Dedifferentiated amniotic fluid mesenchymal stem cell (primary cell): ENCODE data around the gene GAPDHS.

ENCODE experiments used
- DNase-seq: peaks from one replicate; pipeline ENCODE4 v3.0.0-alpha.2; 2016; ENCODE audit errors: extremely low spot score

The GAPDHS gene

DNA sequence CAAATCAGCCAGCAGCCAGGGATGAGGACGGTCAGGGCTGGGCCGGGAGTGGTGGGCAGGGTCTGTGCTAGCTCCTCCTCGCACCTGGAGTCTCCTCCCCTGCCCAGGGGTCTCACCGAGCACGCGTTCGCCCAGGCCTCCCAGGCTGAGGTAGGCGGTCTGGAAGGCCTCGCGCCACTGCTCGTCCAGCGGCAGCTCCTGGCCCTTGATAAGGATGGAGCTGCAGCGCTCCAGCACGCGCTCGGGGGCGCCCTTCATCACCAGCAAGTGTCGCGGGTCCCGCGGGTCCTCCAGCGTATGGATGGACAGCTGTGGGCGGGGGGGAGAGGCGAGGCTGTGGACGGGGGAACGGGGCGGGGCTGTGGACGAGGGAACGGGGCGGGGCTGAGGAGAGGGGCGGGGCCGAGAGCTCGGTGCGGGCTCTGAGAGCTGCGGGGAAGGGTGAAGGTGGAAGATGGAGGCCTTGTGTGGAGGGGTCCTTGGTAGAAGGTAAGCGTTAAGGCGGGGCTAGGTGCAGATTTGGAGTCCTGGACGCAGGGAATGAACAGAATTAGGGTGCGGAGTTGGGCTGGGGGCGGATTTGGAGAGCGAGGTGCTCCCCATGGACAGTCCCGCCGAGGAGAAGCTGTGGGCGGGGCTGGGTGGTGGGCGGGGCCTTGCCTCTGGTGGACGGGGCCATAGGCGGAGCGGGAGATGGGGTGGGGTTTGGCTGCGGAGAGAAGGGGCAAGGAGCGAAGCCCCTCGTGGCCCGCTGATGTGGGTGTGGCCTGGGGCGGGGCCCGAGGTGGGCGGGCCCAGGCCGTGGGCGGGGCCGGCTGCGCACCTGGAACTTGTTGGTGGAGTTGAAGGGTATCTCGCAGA is 24.5 kb downstream of the GAPDHS start:
- no peak for DNase-seq

DNA sequence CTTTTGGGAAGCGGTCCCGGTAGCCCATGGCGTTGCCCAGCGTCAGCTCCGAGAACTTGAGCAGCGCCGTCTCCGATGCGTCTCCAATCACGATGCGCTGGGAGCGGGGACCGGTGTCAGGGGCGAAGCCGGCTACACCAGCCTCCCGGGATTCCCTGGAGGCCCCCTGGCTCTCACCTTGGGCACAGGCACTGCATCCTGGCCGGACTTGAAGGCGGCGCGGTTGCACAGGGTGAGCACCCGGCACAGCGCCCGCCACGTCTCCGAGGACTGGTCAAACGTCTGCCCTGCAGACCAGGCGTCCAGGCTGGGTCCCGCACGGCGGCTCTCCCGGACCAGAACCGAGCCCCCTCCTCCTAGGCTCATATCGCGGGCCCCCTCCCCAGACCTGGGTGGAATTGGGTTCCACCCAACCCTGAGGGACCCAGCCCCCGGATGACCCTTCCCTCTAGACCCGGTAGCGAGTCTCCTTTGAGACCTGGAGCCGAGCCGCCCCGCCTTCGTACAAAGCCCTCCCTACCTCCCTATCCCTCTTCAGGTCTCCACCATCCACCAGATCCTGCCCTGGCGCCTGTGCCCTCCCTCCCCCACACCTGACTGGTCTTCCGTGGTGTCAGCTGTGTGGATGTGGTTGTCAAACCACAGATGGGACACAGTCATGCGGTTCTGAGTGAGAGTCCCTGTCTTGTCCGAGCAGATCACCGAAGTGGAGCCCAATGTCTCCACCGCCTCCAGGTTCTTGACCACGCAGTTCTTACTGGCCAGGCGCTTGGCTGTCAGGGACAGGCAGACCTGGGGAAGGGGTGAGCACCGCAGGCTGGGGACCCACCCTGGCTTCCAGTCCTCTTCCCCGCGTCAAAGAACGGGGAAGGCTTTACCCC is 25.4 kb downstream of the GAPDHS start:
- no peak for DNase-seq

DNA sequence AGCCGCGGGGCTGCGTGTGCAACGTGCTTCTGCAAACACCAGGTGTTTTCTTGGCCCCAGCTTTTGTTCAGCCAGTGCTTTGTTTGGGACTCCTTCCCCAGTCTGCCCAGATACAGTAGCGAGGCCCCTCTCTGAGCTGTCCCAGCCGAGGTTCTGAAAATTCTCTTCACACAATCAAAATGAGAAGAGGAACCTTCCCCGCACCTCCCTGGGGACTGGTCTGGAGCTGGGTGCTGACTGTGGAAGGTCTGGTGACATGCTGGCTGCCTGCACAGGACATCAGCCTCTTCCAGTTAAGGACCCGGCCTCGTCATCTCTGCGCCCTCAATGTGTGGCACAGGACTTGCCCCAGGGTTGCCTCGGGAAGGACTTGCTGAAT is 26.0 kb downstream of the GAPDHS start:
- no peak for DNase-seq

DNA sequence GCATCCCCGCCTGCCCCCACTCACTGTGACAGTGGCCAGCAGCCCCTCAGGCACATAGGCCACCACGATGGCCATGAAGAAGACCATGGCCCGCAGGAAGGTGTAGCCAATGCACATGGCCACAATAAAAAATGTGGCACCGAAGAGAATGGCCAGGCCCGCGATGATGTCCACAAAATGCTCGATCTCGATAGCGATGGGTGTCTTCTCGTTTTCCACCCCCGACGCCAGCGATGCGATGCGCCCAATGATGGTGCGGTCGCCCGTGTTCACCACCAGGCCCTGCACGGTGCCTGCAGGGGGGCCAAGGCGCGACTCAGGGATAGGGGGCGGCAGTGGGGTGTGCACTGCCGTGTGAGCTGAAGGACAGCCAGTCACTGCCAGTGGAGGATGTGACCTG is 26.5 kb downstream of the GAPDHS start:
- no peak for DNase-seq

DNA sequence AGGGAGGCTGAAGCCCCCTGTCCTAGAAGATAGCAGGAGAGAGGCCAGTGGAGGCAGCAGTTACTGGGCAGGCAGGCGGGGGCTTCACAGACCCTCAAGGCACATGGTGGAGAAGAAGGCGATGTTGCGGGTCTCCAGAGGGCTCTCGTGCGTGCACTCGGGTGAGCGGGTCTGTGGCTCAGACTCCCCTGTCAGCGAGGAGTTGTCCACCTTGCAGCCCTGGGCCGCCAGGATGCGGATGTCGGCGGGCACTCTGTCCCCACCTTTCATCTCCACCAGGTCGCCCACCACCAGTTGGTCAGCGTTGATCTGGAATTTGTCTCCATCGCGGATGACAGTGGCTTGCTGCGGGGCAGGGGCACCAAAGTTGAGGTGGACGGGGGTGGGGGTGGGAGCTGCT is 27.0 kb downstream of the GAPDHS start:
- no peak for DNase-seq

DNA sequence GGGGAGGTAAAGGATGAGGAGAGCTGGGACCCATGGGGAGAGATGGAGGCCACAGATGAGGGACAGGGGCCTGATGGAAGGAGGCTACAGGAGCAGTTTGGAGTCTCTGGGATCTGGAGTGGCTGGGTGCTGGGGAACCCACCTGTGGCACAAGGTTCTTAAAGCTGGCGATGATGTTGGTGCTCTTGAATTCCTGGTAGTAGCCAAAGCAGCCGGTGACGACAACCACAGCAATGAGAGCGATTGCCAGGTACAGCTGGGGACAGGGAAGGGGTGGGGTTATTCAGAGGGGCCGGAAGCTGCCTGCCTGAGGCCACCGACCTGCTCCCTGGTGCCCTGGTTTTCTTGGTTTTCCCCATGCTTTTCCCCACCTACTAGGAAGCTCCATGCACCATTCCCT is 27.4 kb downstream of the GAPDHS start:
- DNase-seq: no peak

DNA sequence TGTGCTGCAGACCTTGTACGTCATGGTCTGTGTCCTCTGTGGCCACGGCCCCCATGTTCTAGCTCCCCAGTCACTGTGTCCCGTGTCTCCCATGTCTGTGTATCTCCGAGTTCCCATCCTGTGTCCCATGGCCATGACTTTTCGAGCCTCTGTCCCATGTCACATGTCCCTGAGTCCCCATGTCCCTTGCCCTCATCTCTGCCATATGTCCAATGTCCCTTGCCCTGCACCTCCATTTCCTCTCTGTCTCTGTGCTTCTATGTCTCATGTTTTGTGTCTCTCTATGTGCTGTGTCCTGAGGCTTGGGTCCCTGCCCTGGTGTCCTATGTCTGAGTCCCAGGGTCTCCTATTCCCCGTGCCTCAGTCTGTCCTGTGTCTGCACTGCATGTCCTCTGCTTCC is 28.2 kb downstream of the GAPDHS start:
- DNase-seq: no peak

DNA sequence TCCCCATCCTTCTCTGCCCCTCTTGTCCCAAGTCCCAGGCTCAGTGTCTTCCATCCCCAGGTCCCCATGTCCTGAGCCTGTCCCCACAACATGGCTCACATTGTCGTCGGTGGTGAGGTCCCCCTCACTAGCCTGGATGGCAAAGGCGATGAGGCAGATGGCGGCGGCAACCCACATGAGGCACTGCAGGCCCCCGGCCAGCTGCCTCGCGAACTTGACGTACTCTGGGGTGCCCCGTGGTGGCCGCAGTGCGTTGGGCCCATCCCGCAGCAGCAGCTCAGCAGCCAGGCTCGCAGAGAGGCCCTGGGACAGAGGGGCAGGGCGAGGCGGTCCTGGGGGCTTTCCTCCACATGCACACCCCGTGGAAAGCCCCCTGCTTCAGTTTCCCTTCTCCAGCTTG is 29.1 kb downstream of the GAPDHS start:
- DNase-seq: no peak

DNA sequence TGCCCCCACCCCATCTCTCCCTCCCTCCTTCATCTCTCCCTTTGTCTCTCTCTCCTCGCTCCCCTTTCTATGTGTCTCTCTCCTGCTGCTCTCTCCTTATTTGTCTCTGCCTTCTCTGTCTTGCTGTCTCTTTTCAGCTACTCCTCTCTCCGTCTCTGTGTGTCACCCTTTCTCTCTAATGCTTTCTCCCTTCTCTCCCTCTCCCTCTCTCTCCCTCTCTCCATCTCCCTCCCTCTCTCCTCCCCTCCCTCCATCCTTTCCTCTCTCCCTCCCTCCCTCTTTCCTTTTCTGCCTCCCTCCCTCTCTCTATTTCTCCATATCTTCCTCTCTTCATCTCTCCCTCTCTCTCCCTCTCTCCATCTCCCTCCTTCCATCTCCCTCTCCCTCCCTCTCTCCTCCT is 29.5 kb downstream of the GAPDHS start:
- DNase-seq: no peak

DNA sequence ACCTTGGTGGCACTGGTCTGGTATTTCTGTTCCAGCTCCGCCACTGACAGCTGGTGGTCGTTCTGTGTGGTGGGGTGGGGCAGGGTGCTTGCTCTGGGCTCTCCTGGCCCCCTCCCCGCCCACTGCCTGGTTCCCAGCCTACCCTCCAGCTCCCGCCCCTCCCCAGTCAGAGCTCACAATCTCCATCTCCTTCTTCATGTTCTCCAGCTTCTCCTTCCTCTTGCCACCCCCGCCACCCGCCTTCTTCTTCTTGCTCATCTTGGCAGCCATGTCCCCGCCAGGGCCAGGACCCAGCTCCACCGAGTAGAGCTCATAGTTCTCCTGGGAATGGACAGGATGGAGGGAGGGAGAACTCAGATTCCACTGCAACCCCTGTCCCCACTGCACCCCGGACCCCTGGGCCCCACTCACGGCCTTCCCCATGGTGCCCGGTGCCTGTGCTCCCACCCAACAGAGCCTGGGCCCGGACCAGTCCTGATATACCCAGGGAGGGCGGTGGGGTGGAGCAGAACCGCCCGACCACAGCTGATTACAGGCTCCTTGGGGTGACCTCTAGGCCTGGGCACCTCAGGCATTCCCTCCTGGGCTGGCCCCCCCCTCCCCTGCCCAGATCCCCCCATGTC is 30.1 kb downstream of the GAPDHS start, which contains the start of gene ATP4A:
Gene ATP4A, minus strand, starts transcription at position 452 of the 623 bp plus-strand sequence. Its CDS starts 29 bp downstream, at position 423.
- no peak for DNase-seq

DNA sequence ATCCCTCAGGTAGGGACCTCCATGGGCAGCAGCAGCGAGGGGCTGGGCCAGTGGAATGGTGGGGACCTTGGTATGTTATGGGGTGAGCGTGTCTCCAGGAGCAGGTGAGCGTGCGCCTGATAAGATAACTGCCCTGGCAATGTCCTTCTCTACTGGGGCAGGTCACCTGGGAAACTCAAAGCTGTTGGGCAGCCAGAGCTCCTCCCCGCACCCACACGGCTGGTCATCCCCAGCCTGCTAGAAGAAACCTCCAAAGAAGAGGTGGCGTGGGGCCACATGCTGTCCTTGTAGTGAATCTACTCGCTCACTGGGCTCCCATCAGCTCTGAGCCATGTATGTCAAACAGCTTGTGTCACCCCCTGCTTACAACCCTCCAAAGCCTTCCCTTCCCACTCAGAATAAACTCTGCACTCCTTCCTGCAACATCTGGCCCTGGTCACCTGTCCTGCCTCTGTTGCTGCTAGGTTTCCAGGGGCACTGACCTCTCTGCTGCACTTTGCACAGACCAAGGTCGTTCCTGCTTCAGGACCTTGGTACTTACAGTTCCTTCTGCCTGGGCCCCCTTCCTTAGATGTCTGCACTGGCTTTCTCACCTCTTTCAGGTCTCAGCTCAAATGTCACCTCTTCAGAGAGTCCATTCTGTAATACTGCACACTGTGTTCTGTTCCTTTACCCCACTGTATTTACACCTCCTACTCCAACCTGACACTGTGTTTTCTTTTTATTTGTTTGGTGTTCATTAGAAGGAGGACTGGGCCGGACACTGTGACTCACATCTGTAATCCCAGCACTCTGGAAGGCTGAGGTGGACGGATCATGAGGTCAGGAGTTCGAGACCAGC is 32.0 kb downstream of the GAPDHS start:
- no peak for DNase-seq

DNA sequence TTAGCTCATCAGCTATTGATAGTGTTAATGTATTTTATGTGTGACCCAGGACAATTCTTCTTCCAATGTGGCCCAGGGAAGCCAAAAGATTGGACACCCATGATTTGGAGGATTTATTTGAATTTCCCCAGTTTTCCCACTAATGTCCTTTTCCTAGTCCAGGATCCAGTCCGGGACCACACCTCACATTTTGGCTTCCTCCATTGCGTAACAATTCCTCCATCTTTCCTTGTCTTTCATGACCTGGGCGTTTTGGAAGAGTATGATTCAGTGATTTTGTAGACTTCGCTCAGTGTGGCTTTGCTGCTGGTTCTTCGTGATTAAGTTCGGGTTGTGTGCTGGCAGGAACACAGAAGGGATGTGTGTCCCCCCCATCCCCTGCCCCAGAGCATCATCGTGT is 33.5 kb downstream of the GAPDHS start:
- DNase-seq: no peak

DNA sequence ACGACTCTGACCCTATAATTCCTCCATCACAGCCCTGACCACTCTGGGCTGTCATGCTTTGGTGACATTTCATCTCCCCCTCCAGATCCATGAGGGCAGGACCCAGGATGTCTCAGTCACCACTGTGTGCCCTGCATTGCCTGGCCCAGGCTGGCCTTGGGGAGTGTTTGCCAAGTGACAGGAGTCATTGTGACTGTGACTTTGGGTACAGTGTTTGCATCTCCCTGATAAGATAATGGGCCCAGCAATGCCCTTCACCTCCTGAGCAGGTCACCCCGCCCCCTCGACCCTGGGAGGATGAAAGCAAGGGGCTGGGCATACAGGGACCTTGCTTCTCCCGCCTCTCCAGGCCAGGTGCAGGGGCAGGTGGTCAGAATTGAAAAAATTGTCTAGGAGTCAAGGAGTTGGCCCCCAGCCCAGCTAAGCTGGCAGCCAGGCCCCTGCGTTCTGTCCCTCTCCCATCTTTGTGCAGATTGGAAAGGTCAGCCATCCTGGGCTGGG is 36.1 kb downstream of the GAPDHS start:
- no peak for DNase-seq

DNA sequence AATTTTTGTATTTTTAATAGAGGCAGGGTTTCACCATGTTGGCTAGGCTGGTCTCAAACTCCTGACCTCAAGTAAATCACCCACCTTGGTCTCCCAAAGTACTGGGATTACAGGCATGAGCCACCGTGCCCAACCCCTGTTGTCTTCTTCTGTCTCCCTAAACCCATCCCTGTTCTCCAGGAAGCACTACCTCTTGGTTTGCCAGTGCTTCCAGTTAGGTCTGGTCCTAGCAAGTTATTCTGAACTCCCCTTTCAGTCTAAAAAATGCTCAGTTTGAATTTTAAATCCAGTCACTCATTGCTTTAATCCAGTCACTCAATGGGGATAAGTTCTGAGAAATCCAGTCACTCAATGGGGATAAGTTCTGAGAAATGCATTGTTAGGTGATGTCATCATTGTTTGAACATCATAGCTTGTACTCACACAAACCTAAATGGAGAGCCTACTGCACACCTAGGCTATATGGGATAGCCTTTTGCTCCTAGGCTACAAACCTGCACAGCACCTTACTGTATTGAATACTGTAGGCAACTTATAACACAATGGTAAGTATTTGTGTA is 38.2 kb downstream of the GAPDHS start:
- no peak for DNase-seq

DNA sequence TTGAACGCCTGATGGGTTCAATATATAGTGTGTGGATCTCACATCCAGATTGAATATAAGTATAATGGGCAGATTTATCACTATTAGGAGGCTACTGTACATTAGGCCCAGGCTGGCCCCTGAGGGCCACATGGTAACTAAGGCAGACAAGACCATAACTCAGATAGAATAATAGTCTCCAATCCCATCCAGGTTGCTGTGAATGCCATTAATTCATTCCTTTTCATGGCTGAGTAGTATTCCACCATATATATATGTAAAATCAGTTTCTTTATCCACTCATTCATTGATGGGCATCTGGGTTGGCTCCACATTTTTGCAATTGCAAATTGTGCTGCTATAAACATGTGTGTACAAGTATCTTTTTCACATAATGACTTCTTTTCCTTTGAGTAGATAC is 44.7 kb downstream of the GAPDHS start:
- no peak for DNase-seq

DNA sequence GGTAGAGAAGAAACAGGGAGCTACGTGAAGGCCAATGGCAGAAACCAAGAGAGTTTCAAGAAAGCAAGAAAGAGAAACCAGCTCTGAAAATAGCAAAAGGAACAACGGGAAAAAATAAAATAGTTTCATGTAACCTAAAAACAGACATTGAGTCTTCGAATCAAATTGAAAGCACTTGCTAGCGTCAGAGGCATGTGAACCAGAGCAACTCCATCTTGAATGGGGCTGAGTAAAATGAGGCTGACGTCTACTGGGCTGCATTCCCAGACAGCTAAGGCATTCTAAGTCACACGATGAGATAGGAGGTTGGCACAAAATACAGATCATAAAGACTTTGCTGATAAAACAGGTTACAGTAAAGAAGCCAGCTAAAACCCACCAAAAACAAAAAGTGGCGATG is 45.5 kb downstream of the GAPDHS start:
- no peak for DNase-seq

DNA sequence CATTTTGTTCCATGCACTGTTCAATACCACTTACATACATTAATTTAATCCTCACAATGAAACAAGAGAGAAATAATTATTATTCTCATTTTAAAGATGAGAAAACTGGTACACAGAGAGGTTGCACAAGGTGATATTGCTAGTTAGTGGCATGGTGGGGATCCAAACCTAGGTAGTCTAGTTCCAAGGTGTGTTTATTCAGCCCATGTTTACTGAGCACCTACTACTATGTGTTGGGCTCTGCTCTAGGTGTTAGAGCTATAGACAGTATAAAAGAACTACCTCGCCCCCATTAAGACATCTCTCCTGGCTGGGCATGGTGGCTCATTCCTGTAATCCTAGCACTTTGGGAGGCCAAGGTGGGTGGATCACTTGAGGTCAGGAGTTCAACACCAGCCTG is 49.5 kb downstream of the GAPDHS start:
- no peak for DNase-seq

DNA sequence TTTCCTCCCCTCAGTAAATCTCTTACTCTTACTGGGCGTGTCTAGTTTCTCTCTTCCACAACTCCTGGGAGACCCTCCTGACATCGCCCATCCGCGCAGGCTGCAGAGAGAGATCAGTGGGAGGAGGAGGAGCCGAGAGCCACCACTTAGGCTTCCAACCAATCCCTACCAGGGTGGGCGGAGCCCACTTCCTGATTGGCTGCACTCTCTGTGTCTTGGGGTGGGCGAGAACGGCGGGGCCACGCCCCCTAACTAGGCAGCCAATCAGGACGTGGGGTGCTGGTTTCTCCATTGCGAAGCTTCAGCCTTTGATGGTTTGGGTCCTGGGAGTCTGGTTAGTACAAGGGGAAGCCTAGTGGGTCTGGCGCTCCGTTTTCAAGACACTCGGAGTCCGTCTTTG is 52.6 kb downstream of the GAPDHS start, which contains the start of gene PMIS2:
Gene PMIS2, plus strand, starts transcription at position 326 of the 400 bp plus-strand sequence. CDS start 87 bp downstream, outside the sequence.
- no peak for DNase-seq

DNA sequence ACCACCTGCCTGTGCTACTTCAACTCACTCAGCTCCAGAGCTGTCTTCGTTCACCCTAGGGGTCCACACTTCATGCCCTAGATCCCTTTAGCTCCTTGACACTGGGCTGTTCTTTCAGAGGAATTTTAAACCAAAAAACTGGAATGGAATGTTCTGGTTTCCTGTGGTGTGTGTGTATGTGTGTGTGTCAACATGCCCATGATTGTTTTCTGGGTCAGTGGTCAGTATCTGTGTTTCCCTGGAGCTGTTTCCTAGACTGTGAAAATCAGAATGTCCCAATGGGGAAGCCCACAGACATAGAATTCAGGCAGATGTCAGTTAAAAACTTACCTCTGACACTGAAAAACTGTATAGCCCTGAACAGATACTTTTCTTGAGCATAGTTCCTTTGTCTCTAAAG is 54.1 kb downstream of the GAPDHS start:
- no peak for DNase-seq

DNA sequence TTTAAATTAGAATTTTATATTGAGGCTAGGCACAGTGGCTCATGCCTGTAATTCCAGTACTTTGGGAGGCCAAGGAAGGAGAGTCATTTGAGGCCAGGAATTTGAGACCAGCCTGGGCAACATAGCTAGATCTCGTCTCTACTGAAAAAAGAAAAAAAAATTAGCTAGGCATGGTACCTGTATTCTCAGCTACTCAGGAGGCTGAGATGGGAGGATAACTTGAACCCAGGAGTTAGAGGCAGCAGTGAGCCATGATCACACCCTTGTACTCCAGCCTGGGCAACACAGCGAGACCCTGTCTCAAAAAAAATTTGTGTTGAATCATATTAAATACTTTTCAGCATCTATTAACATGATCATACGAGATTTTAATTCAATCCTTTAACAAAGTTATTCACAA is 57.6 kb downstream of the GAPDHS start:
- no peak for DNase-seq

DNA sequence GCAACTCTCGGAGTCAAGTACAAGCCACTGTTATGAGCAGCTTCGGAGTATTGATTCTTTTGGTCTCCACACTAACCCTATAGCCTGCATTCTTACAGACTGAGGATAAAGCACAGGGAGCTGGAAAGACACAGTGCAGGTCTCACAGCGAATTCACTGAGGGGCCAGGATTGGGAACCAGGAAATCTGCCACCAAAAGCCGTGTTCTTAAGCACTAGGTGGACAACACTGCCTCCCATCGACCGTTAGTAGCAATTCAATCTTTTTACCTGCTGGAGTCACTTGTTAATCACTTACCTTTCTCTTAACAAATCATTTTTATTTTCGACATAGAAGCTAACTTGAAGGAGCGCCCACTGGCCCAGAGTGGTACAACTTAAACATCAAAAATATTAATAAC is 59.0 kb downstream of the GAPDHS start:
- no peak for DNase-seq
